ENCODE measurements around the gene SULF2.
A peak's percentile ranks its signal among the peaks of the same experiment; 100 is the strongest.

Gene SULF2

DNA sequence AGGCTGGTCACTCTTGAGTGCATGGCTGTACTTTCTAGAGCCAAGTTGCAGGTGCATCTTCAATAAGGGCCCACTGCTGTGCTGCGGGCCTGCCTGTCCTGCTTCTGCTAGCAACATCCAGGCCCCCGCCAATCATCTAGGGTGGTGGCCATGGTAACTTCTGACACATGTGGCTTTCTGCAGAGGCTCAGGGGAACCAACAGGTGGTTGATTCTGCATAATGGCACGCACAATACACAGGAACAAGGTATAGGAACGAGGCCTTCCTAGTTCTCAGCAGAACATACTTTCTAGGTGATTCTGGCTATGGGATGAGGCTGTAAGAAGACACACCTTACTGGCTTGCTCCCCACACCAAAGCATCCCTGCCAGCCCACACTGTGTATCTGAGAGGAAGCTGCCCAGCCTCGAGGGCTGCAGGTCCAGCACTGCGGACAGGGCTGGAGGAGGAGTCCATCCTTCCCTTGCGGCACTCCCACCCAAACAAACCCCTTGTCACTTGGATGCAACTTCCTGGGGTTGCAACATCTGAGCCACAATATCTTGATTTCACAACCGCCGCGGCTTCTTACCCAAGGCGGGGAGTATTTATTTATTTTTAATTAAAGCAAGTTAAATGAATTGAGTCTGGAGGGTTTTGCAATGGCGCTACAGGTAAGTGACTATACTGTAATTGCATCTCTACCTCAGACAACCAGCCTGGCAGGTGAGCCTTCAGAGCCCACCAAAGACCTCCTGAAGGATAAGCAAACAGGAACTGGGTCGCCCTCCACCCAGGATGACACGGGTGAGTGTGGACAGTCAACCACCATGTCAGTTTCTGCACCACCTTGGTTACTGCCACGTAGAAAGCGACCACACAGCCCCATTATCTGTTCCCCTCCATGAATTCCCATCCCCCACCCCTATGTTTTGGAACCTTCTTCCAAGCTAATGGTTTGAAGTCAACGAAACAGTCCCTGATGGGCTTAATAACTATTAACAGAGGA is 49.6 kb downstream of the SULF2 start:
- DNase-seq, result no peak

DNA sequence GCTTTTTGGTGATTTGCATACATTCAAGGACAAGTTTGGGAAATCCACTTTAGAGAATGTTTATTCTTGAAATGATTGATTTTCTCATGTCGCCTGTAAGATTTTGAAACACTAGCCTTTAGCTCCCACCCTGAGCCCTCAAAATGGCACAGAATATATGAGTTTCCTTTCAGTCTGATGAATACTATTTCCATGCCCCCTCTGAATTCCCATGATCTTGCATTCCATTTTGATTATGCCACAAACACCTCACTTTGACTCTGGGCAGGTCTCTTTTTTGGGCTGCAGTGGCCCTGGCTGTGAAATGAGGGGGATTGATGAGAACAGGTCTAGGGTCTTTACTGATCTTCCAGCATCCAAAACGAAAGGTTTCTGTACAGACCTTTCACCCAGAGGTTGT is 50.4 kb downstream of the SULF2 start:
- DNase-seq, result no peak

DNA sequence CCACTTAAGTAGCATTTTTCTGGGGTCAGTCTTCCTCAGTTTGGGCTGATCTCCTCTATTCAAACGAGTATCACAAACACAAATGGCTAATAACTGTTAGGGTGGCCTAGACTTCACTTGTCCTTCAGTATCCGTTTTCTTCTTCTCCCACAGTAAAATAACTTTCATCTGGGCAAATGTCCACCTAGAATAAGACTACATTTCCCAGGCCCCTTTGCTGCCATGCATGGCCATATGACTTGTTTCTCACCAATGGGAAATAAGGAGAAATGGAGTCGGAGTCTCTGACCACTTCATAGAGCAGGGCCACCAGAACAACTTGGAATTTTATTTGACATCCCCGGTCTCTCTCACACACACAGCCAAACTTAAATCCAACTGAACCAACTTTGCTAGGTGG is 51.4 kb downstream of the SULF2 start:
- DNase-seq, result no peak

DNA sequence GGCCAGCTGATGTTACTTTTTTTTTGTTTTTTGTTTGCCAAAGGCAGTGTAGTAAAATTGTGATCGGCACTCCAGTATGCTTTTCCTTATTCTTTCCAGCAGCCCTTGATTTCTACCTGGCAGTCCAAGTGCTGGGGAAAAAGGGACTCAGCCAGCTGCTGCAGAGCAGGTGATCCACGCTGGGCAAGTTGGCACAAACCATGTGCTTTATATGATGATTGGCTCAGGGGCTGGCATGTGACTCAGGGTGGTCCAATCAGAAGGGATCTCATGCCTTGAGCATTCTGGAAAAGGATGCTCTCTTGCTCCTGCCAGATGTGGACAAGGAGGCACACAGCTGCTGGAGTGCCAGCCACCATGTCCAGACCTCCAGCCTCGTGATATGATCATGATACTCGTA is 54.5 kb downstream of the SULF2 start:
- no peak for DNase-seq

DNA sequence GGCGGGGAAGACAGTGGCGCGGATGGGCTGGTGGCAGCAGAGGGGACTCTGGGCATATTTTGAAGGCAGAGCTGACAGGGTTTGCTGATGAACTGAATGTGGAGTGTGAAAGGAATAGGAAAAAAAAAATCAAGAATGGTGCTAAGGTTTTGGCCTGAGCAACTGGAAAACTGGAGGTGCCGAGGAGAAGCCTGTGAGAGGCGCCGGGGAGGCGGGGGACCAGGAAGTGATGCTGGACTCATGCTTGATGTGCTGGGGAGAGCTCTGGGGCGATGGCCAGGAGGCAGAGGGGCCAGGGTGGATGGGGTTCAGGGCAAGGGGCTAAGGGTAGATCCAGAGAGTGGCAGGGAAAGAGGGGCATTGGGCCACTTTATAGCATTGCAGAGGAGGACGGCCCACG is 55.8 kb downstream of the SULF2 start:
- no peak for DNase-seq

DNA sequence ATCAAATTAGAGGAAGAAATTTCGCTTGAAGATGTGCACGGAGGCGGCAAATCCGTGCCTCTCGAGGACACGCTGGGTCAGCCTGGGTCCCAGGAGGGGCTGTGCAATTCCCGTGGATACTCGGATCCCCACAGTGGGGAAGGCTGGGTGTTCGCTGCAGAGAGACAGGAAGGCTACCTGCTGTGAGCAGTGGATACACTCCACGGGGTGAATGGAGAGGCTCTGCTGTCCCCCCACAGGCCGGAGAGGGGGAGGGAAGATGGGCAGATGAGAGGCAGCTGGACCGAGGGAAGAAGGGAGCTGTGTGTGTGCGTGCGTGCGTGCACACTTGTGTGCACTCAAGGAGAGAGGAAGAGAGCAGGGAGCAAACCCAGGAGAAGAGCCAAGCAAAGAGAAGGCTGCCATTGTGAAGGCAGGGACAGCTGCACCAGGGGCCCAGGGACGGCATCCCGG is 57.3 kb downstream of the SULF2 start:
- DNase-seq, result peak in 1 of 6 experiments; percentile 31

DNA sequence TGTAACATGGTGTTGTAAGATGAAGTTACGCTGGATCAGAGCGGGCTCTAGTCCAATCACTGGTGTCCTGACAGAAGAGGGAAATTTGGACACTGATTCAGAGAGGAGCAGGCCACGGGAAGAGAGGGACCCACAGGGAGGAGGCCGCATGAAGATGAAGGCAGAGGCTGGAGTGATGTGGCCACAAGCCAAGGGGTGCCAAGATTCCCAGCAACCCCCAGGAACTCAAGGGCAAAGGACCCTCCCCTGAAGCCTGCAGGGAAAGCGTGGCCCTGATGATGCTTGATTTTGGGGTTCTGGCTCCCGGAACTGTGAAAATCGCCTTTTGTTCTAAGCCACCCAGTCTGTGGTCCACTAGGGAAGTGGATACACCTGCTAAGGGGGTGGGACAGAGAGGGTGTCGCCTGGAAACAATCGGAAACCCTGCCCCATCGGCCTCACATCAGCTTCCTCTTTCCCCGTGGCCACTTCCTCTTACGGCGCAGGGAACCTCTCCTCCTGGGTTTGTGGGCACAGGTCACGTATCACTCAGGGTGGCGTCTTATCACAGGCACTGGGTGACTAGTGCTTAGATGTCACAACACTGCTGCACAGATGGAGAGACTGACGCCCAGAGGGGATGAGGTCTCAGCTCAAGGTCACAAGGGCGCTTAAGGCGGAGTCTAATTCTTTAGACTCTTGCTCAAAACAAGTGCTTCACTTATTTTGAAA is 58.0 kb downstream of the SULF2 start:
- DNase-seq, result peak; percentile 17 to 84 (median 58)

DNA sequence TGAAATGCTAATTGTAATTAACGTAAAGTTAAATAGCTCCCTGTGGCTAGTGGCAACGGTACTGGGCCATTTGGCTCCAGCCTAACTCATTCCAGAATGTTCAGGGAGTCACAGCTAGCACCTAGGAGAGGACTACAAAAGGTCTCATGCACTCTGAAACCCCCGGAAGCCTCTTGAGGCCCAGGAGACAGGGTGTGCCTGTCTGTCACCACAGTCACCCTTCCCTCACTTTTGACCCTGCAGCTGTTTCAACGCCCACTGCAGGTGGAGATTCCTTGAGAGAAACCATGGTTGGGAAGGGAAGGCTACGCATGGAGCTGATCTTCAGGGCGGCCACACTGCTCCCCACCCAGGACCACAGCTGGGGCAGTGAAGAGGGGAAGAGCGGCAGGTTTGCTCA is 58.6 kb downstream of the SULF2 start:
- no peak for DNase-seq

DNA sequence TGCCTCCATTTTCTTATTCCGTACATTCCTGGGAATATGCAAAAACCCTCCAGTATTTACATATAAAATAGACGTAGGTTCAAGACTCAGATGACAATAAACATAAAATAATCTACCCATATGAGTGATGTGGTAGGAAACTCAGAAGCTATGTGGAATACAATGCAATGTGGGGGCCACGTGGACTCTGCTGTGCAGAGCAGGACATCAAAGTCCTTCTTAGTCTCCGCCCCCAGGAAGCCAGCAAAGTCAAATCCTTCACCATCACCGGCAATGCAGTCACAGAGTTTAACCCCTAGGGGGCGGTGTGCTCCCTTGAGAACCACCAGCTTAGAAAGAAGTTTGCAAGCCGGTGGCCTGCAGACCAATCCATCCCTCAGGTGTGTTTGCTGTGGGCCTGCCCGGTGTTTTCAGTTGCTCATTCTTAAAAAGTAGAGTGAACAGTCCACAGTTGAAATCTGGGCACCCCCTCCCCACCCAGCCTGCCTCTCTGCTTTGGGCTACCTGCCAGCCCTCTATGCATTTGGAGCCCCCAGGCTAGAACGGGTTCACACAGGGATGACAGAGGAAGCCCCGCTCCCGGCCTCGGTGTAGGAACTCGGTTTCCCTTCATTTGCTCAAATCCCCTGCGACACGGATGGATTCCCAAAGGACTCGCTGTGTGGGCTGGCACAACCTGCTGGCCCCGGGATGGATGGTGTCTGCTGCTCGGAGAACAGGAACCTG is 59.9 kb downstream of the SULF2 start:
- peak; percentile 56 to 92 (median 78) for DNase-seq

DNA sequence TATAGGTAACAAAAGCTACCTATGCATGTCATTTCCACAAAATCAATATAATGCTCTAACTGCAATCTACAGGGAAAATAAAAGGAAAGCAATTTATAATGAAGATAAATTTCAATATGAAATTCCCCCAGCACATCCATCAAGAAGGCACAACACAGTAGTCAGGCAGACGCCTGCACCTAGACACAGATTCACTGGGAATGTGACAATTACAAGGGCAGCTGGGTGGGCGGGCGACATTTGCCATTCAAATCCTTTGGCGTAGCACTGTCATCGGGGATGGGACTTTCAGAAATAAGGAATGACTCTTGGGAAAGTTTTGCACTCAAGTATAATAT is 60.4 kb downstream of the SULF2 start:
- no peak for DNase-seq

DNA sequence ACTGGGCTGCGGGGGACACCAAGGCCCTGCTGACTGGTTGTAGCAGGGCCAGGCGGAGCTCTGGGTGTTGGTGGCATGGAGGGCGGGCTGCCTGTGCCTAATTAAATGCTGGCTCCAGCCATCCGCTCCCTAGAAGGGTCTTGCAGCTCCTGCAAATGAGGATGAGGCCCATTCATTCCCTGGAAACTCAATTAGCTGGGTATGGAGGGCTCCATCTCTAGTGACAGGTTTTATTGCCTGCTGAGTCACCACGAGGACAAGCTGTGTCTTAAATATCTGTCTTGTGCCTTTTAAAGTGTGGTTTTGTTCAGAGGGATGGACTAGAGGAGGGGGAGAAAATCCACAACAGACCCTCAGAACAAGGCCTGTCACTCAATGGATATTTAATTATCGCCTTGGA is 60.9 kb downstream of the SULF2 start:
- no peak for DNase-seq

DNA sequence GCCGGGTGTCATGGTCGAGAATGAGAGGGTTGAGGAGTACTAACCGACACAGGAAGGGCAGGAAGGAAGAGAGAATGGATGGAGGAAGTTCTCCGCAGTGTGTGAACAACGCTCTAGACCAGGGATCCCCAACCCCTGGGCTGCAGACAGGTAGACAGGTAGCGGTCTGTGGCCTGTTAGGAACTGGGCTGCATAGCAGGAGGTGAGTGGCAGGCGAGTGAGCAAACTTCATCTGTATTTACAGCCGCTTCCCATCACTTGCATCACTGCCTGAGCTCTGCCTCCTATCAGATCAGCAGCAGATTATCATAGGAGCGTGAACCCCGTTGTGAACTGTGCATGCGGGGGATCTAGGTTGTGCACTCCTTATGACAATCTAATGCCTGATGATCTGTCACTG is 62.0 kb downstream of the SULF2 start:
- DNase-seq, result no peak

DNA sequence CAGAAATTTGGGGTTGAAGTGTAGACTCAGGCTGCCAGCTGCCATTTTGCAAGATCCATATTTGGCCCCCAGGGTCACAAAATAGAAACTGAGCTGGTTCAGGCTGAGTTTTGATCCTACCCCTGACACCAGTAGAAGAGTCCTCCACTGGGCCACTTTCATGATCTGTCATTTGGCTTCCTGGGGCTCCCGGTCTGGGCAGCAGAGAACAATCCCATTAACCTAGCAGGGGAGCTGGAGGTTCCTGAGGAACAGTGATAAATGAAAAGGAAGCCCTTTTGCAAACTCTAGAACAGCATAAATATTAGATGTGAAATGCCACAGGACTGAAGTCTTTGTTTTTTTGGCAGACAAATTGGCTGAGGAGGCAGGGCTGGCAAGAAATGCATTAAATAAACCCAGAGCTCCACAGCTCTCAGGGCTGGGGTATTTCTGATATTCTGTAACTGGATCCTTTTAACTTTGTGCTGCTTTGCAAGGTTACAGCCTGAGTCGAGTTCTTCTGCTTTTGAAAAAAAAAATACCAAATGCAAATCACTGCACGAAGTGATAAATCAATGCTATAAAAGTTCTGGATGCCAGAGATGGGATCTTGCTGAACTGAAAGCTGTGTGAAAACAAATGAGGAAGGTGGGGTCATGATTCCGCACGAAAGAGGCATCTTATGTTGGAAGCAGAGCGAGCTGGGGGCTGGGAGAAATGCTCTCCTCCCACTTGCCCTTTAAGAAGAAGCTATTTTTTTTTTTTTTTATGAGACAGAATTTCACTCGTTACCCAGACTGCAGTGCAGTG is 64.4 kb downstream of the SULF2 start:
- no peak for DNase-seq

DNA sequence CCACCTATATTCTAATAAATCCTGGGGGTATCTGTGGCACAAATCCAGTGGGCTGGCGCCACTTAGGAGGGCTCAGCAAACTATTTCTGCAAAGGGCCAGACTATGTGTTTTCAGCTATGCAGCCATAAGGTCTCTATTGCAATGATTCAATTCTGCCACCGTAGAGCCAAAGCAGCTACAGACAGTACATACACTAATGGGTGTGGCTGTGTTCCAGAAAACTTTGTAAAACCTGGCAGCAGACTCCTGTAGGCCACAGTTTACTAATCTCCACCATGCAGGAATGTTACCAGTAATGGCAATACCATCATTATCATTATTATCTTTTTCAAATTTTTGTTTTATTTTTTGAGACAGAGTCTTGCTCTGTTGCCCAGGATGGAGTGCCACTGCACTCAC is 65.7 kb downstream of the SULF2 start:
- no peak for DNase-seq

DNA sequence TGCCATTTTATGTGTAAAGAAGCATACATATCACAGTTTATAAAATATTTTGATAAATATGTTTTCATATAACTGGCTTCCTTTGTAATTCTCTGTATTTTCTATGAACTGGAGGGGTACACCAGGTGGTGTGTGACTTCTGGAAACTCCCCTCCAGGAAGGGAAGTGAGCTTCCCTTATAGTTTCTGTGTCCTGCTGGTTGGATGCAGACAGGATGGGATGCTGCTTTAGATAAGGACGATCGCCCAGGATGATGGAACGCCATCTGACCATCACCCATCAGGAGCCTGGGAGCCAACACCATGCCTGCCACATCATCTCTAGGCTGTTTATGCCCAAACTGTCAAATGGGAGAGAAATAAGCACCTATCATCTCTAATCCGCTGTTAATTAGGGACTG is 66.1 kb downstream of the SULF2 start:
- DNase-seq, result no peak

DNA sequence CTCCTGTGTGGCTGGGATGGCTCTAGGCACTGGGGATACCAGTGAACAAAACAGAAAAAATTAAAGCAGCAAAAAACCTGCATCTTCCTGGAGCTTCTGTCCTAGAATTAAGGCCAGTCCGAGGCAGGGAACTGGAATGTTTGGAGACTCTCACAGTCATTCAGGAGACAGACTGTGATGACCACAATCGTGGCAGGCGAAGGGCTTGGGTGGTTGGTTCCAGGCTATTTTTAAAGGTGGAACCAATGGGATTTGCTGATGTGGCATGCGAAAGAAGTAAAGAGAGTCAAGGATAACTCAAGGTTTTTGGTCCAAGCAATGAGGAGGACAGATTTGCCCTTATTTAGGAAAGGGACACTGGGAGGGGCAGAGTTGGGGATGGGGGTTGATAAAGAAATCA is 66.9 kb downstream of the SULF2 start:
- DNase-seq, result no peak

DNA sequence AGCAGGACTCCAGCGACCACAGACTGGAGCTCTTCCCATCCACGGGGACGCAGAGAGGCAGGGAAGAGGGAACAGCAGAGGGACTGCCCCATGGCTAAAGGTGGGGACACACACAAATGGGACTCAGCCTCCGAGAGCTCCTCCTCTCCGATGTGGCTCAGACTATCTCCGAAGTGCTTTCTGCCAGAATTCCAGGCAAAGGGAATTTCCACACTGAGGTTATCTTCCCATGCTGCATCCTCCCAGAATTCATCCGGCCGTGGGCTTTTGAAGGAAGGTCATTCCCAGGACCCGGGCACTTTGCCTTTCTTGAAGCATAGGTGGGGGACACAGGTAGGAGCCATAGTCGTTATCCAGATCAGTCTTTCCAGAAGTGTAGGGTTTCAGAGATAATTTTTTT is 67.9 kb downstream of the SULF2 start:
- no peak for DNase-seq

DNA sequence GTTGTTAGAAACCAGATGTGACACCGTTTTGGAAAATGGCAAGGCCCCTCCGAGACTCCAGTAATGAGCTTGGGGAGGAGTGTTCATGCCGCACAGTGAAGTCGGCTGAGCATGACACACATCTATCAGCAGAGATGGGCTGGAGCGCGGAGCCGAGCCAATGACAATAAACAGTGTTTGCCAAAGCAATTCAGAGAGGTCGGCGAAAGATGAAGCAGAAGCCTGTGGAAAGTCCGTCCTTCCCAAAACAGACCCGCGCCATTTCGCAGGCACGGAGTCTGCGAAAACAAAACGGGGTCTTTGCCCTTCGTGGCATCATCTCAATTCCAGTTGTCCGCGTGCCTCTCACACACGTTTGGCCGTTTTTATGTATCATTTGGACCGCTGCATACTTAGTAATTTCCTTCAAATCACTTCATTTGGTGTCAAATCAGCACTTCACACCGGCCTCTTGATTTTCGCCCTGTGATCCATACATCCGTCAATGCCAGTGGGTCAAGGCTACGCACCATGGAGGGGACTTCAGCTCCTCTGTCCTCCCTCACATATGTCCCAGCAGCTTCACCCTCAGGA is 71.3 kb downstream of the SULF2 start:
- DNase-seq, result no peak

DNA sequence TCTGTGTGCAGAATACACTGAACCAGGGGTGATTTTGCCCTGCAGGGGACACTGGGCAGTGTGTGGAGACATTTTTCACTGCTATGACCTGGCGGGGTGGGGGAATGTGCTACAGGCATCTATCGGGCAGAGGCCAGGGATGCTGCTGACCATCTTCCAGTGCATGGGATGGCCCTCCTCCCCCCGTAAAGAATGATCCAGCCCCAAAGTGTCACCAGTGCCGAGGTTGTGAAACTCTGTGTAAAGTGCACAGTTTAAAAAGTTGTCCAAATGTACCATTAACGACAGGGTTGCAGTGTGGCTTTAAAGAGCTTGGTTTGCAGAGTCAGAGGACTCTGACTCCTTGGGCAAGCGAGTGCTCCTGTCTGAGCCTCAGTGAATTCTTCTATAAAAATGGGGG is 72.1 kb downstream of the SULF2 start:
- DNase-seq, result no peak

DNA sequence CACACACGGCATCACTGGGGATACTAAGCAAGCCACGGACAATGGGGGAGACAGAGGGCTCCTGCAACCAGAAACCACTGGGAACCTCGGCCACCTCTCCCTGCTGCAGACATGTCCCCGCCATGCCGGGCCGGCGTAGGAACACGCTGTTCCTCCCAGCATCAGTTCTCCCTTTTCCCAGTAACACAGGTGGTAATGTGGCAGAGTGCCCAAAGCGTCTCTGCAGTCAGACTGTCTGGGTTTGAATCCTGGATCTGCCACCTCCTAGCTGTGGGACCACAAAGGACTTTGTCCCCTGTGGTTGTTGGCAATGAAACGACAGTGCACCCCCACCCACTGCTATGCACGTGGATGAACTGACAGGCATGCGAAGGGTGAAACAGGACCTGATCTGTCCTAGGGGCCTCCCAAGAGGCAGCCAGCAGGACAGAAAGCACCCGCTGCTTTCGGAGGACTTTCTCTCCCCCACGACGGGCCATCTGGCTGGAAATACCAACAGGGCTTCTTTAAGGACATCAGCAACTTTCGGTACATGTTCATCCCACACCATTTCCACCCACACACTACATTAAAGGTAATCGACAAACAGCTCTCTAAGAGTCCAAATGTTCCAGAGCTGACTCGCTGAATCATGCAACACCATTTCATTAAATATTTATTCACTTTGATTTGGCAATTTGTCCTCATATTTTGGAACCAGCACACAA is 74.1 kb downstream of the SULF2 start:
- DNase-seq, result no peak

DNA sequence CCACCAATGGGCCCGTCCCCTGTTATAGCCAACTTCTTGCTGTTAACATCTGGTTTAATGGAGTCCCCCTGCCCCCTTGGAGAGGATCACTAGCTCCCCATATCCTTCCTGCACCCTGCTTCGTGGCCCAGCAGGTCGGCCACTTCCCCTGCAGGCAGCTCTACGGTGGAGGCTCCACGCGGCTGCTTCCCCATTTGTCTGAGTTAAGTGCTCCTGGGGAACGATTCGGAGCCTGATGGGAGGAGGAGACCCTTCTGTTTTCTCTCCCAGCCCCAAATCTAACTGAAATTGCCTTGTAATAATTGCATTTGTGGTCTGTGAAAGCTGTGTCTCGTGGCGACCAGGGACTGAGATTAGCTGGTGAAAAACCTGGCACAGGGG is 74.6 kb downstream of the SULF2 start:
- DNase-seq, result no peak
